Prostate gland (tissue), 2 donors: ENCODE data around the gene TMCC1.

ENCODE experiments used
- POLR2AphosphoS5 ChIP-seq: sonication (generic); formaldehyde crosslinking; IDR thresholded peaks from one replicate; pipeline ENCODE4 v1.6.1; 2017; ENCODE audit warnings: antibody characterized with exemption
- TF ChIP-seq, protein P1 (sequence below), 4 experiments: fragments of 200-600 bp in 2 of 4; fragments of 450-650 bp in 2 of 4; sonication (generic) in 2 of 4; IDR thresholded peaks; 1 replicate in 3 of 4; 2 replicates in 1 of 4; pipeline ENCODE4 v1.5.1; 2016 to 2019; ENCODE audit warnings: antibody characterized with exemption in 4 of 4, mild to moderate bottlenecking in 2 of 4, moderate library complexity in 2 of 4

DNA sequence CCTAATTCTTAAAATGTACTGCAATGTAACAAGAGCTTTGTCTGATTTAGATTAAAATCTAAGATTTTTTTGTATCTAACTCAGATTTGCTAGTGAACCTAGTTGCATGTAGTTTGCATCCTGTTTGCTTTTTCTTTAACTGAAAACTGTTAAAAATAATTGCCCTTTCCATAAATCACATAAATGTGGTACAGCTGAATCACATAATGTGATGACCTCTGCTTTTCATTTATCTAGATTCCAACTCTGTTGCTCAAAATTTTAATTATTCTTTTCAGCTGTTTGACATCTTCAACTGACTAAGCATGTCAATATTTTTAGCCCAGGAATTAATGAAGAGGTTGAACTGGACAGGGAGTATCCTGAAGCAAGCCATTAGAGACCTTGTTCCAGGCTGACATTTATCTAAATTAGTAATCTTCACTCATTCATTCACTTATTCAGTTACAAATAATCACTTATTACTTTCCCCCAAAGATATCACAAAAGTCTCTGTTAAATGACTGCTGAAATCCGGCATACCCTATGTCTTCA is 185.1 kb downstream of the TMCC1 start:
- no peak for TF ChIP-seq POLR2AphosphoS5
- TF ChIP-seq, protein P1, sequence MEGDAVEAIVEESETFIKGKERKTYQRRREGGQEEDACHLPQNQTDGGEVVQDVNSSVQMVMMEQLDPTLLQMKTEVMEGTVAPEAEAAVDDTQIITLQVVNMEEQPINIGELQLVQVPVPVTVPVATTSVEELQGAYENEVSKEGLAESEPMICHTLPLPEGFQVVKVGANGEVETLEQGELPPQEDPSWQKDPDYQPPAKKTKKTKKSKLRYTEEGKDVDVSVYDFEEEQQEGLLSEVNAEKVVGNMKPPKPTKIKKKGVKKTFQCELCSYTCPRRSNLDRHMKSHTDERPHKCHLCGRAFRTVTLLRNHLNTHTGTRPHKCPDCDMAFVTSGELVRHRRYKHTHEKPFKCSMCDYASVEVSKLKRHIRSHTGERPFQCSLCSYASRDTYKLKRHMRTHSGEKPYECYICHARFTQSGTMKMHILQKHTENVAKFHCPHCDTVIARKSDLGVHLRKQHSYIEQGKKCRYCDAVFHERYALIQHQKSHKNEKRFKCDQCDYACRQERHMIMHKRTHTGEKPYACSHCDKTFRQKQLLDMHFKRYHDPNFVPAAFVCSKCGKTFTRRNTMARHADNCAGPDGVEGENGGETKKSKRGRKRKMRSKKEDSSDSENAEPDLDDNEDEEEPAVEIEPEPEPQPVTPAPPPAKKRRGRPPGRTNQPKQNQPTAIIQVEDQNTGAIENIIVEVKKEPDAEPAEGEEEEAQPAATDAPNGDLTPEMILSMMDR (IDR thresholded peaks at IDR 0.05): no peak
